Measurements from ENCODE around the gene AIG1.

DNA sequence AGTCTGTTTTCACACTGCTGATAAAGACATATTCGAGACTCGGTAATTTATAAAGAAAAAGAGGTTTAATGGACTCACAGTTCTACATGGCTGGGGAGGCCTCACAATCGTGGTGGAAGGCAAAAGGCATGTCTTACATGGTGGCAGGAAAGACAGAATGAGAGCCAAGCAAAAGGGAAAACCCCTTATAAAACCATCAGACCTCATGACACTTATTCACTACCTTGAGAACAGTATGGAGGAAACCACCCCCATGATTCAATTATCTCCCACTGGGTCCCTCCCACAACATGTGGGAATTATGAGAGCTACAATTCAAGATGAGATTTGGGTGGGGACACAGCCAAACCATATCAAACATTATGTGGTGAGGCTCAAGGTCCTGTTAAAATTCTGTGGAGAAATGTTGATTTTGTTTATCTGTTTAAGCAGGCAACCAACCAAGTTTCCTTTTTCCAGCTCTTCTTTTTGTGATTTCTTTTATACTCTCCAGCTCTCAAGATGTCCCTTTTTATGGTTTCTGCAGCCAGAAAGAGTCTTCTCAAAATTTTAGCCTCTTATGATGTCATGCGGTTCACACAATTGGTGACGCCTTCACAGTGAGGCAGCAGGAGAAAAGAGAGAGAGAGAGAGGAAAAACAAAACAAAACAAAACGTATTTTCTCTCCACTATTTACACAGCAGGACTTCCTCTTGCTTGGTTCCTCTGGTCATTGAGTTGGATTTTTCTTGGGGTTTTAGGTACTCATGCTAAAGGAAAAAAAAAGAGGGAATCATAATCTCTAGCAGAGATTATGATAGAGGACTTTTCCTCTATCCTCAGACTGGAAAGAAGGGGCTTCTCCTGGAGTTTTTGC, 18.0 kb downstream of the AIG1 start:
- TF ChIP-seq, protein P1, sequence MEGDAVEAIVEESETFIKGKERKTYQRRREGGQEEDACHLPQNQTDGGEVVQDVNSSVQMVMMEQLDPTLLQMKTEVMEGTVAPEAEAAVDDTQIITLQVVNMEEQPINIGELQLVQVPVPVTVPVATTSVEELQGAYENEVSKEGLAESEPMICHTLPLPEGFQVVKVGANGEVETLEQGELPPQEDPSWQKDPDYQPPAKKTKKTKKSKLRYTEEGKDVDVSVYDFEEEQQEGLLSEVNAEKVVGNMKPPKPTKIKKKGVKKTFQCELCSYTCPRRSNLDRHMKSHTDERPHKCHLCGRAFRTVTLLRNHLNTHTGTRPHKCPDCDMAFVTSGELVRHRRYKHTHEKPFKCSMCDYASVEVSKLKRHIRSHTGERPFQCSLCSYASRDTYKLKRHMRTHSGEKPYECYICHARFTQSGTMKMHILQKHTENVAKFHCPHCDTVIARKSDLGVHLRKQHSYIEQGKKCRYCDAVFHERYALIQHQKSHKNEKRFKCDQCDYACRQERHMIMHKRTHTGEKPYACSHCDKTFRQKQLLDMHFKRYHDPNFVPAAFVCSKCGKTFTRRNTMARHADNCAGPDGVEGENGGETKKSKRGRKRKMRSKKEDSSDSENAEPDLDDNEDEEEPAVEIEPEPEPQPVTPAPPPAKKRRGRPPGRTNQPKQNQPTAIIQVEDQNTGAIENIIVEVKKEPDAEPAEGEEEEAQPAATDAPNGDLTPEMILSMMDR (conservative IDR thresholded peaks at IDR 0.05 in 1 of 2, IDR thresholded peaks at IDR 0.05 in 1 of 2; ENCODE audit: low read depth in 1 of 2, low read length in 2 of 2): no peak
- TF ChIP-seq EZH2 (IDR thresholded peaks at IDR 0.05; ENCODE audit: low read length, missing control alignments): no peak
